Mesothelial cell of epicardium (in vitro differentiated cells): ENCODE results near the gene LALBA. TPM values are rescaled to one million over a fixed set of nuclear protein-coding genes. Genes with fewer than 3 reads are reported as not detected.
"Not testable (repeated sequence)": the region's sequence is repeated elsewhere in the genome, so short reads cannot be mapped to it uniquely, and the experiment has no call there.

Source experiments
- DNase-seq, 2 experiments: peaks; one replicate each; pipeline ENCODE4 v3.0.0; 2021; ENCODE audit warnings: low spot score in 2 of 2; ENCODE audit not compliant: unreplicated experiment in 2 of 2
- H3K27ac Mint-ChIP-seq: 2 replicates; pipeline ENCODE4 v1.8.0; 2021; ENCODE audit warnings: mixed read lengths
- H3K27me3 Mint-ChIP-seq: 2 replicates; pipeline ENCODE4 v1.8.0; 2021; ENCODE audit warnings: low read depth, mixed read lengths
- H3K36me3 Mint-ChIP-seq: 2 replicates; pipeline ENCODE4 v1.8.0; 2021; ENCODE audit warnings: mixed read lengths
- H3K4me1 Mint-ChIP-seq: 2 replicates; pipeline ENCODE4 v1.8.0; 2021; ENCODE audit warnings: mixed read lengths
- H3K4me3 Mint-ChIP-seq: 2 replicates; pipeline ENCODE4 v1.8.0; 2021; ENCODE audit warnings: mild to moderate bottlenecking, moderate library complexity, mixed read lengths
- H3K9me3 Mint-ChIP-seq: 2 replicates; pipeline ENCODE4 v1.8.0; 2021; ENCODE audit warnings: mixed read lengths
- total RNA-seq: library from RNA; stranded (reverse); gene quantifications from 3 replicates; pipeline ENCODE4 v1.2.1, GENCODE V29; 2021
- TF ChIP-seq, protein P1 (sequence below): fragments of 200-600 bp; sonication (generic); IDR thresholded peaks from one replicate; pipeline ENCODE4 v1.5.0; 2021; ENCODE audit warnings: antibody characterized with exemption; ENCODE audit not compliant: unreplicated experiment

Gene LALBA
- total RNA-seq, 1 donor from 2014 or later = not detected

DNA sequence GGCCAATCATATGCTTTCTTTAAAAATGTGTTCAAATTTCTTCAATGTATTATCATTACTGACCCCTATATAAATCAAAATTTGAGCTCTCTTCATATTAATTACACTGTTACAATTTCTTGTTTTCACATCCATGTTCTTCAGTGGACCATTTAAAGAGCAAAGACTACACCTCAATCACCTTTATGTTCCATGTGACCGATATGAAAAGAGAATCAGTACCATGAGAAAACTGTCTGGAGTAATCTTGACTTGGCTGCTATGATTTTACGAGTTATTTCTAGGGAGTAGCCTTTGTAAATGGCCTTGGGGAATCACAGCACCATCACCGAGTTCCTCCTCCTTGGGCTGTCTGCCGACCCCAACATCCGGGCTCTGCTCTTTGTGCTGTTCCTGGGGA, 44.5 kb downstream of the LALBA start, which contains the start of gene OR8S1:
TSS of gene OR8S1 (plus strand) at position 301 of the 400 bp plus-strand sequence. CDS start at position 301, 0 bp downstream.
- Mint-ChIP-seq H3K27ac (no peak within 1 kb of the TSS), H3K4me1 (no peaks in the 10 kb centered on the region), H3K27me3 (no peaks in the 10 kb centered on the region), H3K36me3 (no peaks in the 10 kb centered on the region), H3K9me3 (peaks cover 25% of the 10 kb centered on the region), H3K4me3 (no peak within 1 kb of the TSS)
- DNase-seq = no peak
- TF ChIP-seq, protein P1, sequence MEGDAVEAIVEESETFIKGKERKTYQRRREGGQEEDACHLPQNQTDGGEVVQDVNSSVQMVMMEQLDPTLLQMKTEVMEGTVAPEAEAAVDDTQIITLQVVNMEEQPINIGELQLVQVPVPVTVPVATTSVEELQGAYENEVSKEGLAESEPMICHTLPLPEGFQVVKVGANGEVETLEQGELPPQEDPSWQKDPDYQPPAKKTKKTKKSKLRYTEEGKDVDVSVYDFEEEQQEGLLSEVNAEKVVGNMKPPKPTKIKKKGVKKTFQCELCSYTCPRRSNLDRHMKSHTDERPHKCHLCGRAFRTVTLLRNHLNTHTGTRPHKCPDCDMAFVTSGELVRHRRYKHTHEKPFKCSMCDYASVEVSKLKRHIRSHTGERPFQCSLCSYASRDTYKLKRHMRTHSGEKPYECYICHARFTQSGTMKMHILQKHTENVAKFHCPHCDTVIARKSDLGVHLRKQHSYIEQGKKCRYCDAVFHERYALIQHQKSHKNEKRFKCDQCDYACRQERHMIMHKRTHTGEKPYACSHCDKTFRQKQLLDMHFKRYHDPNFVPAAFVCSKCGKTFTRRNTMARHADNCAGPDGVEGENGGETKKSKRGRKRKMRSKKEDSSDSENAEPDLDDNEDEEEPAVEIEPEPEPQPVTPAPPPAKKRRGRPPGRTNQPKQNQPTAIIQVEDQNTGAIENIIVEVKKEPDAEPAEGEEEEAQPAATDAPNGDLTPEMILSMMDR = no peak

DNA sequence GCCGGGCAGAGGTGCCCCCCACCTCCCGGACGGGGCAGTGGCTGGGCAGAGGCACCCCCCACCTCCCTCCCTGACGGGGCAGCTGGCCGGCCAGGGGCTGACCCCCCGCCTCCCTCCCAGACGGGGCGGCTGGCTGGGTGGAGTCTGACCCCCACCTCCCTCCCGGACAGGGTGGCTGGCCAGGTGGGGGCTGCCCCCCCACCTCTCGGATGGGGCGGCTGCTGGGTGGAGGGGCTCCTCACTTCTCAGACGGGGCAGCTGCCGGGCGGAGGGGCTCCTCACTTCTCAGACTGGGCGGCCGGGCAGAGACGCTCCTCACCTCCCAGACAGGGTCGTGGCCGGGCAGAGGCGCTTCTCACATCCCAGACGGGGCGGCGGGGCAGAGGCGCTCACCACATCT, 49.5 kb downstream of the LALBA start:
- not testable (repeated sequence) for H3K4me3 Mint-ChIP-seq, H3K27ac Mint-ChIP-seq, DNase-seq, H3K4me1 Mint-ChIP-seq, H3K27me3 Mint-ChIP-seq, H3K36me3 Mint-ChIP-seq, H3K9me3 Mint-ChIP-seq

Other genes with a start within 250 kb of the LALBA start
- gene ZNF641, start 219.1 kb downstream of the LALBA start, total RNA-seq = 30.2 to 38.0 TPM (median 36.1 TPM) in 3 replicates
- gene ANP32D, start 97.5 kb downstream of the LALBA start, total RNA-seq = 0.22 TPM in 1 of 3 replicates, not detected in the others
- gene C12orf54, start 87.5 kb downstream of the LALBA start, total RNA-seq = 0.34 to 0.38 TPM in 2 of 3 replicates, not detected in the other
- gene OR8S1, start 44.4 kb downstream of the LALBA start, total RNA-seq = not detected in 3 replicates
- gene KANSL2, start 112.2 kb upstream of the LALBA start, total RNA-seq = 48.3 to 53.7 TPM (median 48.4 TPM) in 3 replicates
- gene CCNT1, start 146.7 kb upstream of the LALBA start, total RNA-seq = 50.4 to 54.7 TPM (median 52.5 TPM) in 3 replicates
- 65.4 to 69.2 TPM (median 66.1 TPM) in 3 replicates for gene ADCY6, start 219.0 kb upstream of the LALBA start, total RNA-seq
- 107 to 114 TPM (median 113 TPM) in 3 replicates for gene CACNB3, start 248.4 kb upstream of the LALBA start, total RNA-seq